HG02840 (cell line): Measurements from ENCODE around the gene ERBB3.
"Not testable (repeated sequence)": the region's sequence is repeated elsewhere in the genome, so short reads cannot be mapped to it uniquely, and the experiment has no call there.

Experiments
- ATAC-seq: cut with Tn5 transposase; IDR thresholded peaks from one replicate; pipeline ENCODE4 v1.9.1; 2021; ENCODE audit warnings: mild to moderate bottlenecking, moderate library complexity, moderate number of reproducible peaks; ENCODE audit not compliant: unreplicated experiment, low FRiP score

ERBB3 gene

GRCh38 chr12:56079723-56080555 is at the start of gene ERBB3:
TSS of gene ERBB3 (plus strand) at chr12:56080165. CDS start at chr12:56080301, 136 bp downstream.
- ATAC-seq, result no peak

- no peak for ATAC-seq
Observed at GRCh38 chr12:56031987-56032386, 48.0 kb upstream of the ERBB3 start.

- ATAC-seq, result no peak
Observed at GRCh38 chr12:56034586-56035332, 45.2 kb upstream of the ERBB3 start.

- ATAC-seq, result no peak
Observed at GRCh38 chr12:56037161-56037560, 42.8 kb upstream of the ERBB3 start.

GRCh38 chr12:56038022-56038655 is 41.8 kb upstream of the ERBB3 start:
- no peak for ATAC-seq

- no peak for ATAC-seq
Observed at GRCh38 chr12:56040151-56040550, 39.8 kb upstream of the ERBB3 start.

- no peak for ATAC-seq
Observed at GRCh38 chr12:56040963-56041551, 38.9 kb upstream of the ERBB3 start.

- ATAC-seq, result peak; percentile 97
Observed at GRCh38 chr12:56041552-56042429, 38.2 kb upstream of the ERBB3 start, which contains the start of gene RPS26. TSS of gene RPS26 (plus strand) at chr12:56041918. CDS start at chr12:56042167, 249 bp downstream.

- not testable (repeated sequence) for ATAC-seq
Observed at GRCh38 chr12:56042430-56042813, 37.5 kb upstream of the ERBB3 start.

- no peak for ATAC-seq
Observed at GRCh38 chr12:56042843-56043242, 37.1 kb upstream of the ERBB3 start.

- ATAC-seq, result no peak
Observed at GRCh38 chr12:56046027-56046780, 33.8 kb upstream of the ERBB3 start.

- no peak for ATAC-seq
Observed at GRCh38 chr12:56053407-56053893, 26.5 kb upstream of the ERBB3 start.

- not testable (repeated sequence) for ATAC-seq
Observed at GRCh38 chr12:56059964-56060363, 20.0 kb upstream of the ERBB3 start.

- no peak for ATAC-seq
Observed at GRCh38 chr12:56061982-56062381, 18.0 kb upstream of the ERBB3 start.

- ATAC-seq, result no peak
Observed at GRCh38 chr12:56062996-56063395, 17.0 kb upstream of the ERBB3 start.

GRCh38 chr12:56071648-56072047 is 8.3 kb upstream of the ERBB3 start:
- no peak for ATAC-seq

- ATAC-seq, result no peak
Observed at GRCh38 chr12:56074396-56074795, 5.6 kb upstream of the ERBB3 start.

GRCh38 chr12:56077966-56078365 is 2.0 kb upstream of the ERBB3 start:
- ATAC-seq, result not testable (repeated sequence)

- no peak for ATAC-seq
Observed at GRCh38 chr12:56078427-56078826, 1.5 kb upstream of the ERBB3 start.
